Liver (tissue), 9 donors: ENCODE results near the gene NECTIN1. TPM values are rescaled to one million over a fixed set of nuclear protein-coding genes. Genes with fewer than 3 reads are reported as not detected.

Source experiments
- DNase-seq: peaks from one replicate; pipeline ENCODE4 v3.0.0-alpha.2; 2017; ENCODE audit warnings: low spot score
- H3K27ac ChIP-seq, 2 donors: one replicate each; pipeline ENCODE4 v1.7.0; 2013; ENCODE audit warnings: inconsistent platforms in 2 of 2, low read length in 2 of 2, control low read depth in 1 of 2, low read depth in 1 of 2, mild to moderate bottlenecking in 1 of 2
- H3K27me3 ChIP-seq, 4 donors: one replicate each; pipeline versions ENCODE4 v1.6.1 to v1.7.0; 2013; ENCODE audit warnings: low read length in 3 of 4, inconsistent platforms in 1 of 4, mild to moderate bottlenecking in 1 of 4, moderate library complexity in 1 of 4; ENCODE audit not compliant: control insufficient read depth in 4 of 4, insufficient read depth in 4 of 4
- H3K36me3 ChIP-seq, 4 donors: one replicate each; pipeline versions ENCODE4 v1.6.1 to v1.7.0; 2013; ENCODE audit warnings: low read length in 3 of 4, mild to moderate bottlenecking in 3 of 4, low read depth in 1 of 4, moderate library complexity in 1 of 4; ENCODE audit not compliant: control insufficient read depth in 4 of 4, insufficient read depth in 3 of 4
- H3K4me1 ChIP-seq, 4 donors: one replicate each; pipeline versions ENCODE4 v1.6.1 to v1.7.0; 2013; ENCODE audit warnings: low read length in 3 of 4, mild to moderate bottlenecking in 3 of 4, moderate library complexity in 1 of 4; ENCODE audit not compliant: control insufficient read depth in 4 of 4, insufficient read depth in 4 of 4
- H3K4me3 ChIP-seq, 3 donors: one replicate each; pipeline versions ENCODE4 v1.6.1 to v1.7.0; 2013; ENCODE audit warnings: low read length in 3 of 3, control low read depth in 1 of 3, low read depth in 1 of 3, mild to moderate bottlenecking in 1 of 3
- H3K9ac ChIP-seq, 2 donors: one replicate each; pipeline ENCODE4 v1.7.0; 2013; ENCODE audit warnings: low read length in 2 of 2, mild to moderate bottlenecking in 2 of 2, moderate library complexity in 2 of 2, control low read depth in 1 of 2, low read depth in 1 of 2
- H3K9me3 ChIP-seq, 4 donors: one replicate each; pipeline versions ENCODE4 v1.6.1 to v1.7.0; 2013; ENCODE audit warnings: low read length in 3 of 4; ENCODE audit not compliant: control insufficient read depth in 4 of 4
- ATF3 ChIP-seq: IDR thresholded peaks from 2 replicates; pipeline ENCODE4 v1.6.1; 2016; ENCODE audit warnings: antibody characterized with exemption
- EGR1 ChIP-seq, 2 donors: IDR thresholded peaks; 2 replicates each; pipeline ENCODE4 v1.6.1; 2016 to 2018; ENCODE audit warnings: antibody characterized with exemption in 2 of 2, low read depth in 2 of 2
- FOXA1 ChIP-seq: IDR thresholded peaks from 2 replicates; pipeline ENCODE4 v1.6.1; 2016; ENCODE audit warnings: antibody characterized with exemption
- FOXA2 ChIP-seq: IDR thresholded peaks from 2 replicates; pipeline ENCODE4 v1.6.1; 2016; ENCODE audit warnings: antibody characterized with exemption
- GABPA ChIP-seq, 2 donors: IDR thresholded peaks in 1 of 2; conservative IDR thresholded peaks in 1 of 2; 2 replicates each; pipeline ENCODE4 v1.6.1; 2016; ENCODE audit warnings: antibody characterized with exemption in 2 of 2, mild to moderate bottlenecking in 1 of 2, moderate library complexity in 1 of 2
- HNF4A ChIP-seq, 2 donors: conservative IDR thresholded peaks; 2 replicates each; pipeline ENCODE4 v1.6.1; 2016; ENCODE audit warnings: antibody characterized with exemption in 2 of 2, mild to moderate bottlenecking in 2 of 2
- HNF4G ChIP-seq: IDR thresholded peaks from 2 replicates; pipeline ENCODE4 v1.6.1; 2016; ENCODE audit warnings: antibody characterized with exemption
- JUND ChIP-seq, 2 donors: IDR thresholded peaks; 2 replicates each; pipeline ENCODE4 v1.6.1; 2016; ENCODE audit warnings: antibody characterized with exemption in 2 of 2
- NR2F2 ChIP-seq: IDR thresholded peaks from 2 replicates; pipeline ENCODE4 v1.6.1; 2016; ENCODE audit warnings: antibody characterized with exemption
- RAD21 ChIP-seq, 2 donors: IDR thresholded peaks; 2 replicates each; pipeline ENCODE4 v1.6.1; 2016; ENCODE audit warnings: antibody characterized with exemption in 2 of 2, mild to moderate bottlenecking in 2 of 2
- REST ChIP-seq: IDR thresholded peaks from 2 replicates; pipeline ENCODE4 v1.6.1; 2016; ENCODE audit warnings: antibody characterized with exemption, mild to moderate bottlenecking
- RXRA ChIP-seq, 2 donors: IDR thresholded peaks; 2 replicates each; pipeline ENCODE4 v1.6.1; 2017 to 2018; ENCODE audit warnings: antibody characterized with exemption in 2 of 2, mild to moderate bottlenecking in 1 of 2
- SP1 ChIP-seq: IDR thresholded peaks from 2 replicates; pipeline ENCODE4 v1.6.1; 2018; ENCODE audit warnings: antibody characterized with exemption, mild to moderate bottlenecking
- TAF1 ChIP-seq: conservative IDR thresholded peaks from 2 replicates; pipeline ENCODE4 v1.6.1; 2016; ENCODE audit warnings: antibody characterized with exemption, mild to moderate bottlenecking
- YY1 ChIP-seq: IDR thresholded peaks from 2 replicates; pipeline ENCODE4 v1.6.1; 2016; ENCODE audit warnings: antibody characterized with exemption, mild to moderate bottlenecking
- WGBS: extraction: QIAGEN DNeasy Blood & Tissue Kit; methylation state at CpG from one replicate; pipeline ENCODE4 v1.1.7; 2013; 5-methylcytosine and 5-hydroxymethylcytosine counted together
- polyA plus RNA-seq, 2 donors: library from polyadenylated mRNA; stranded (reverse) in 1 of 2; unstranded in 1 of 2; fragments of 200-250 nt in 1 of 2; fragments of >200 nt in 1 of 2; fragmentation: Nextera tagmentation in 1 of 2; extraction: Ambion mirVana in 1 of 2; gene quantifications; one replicate each; pipeline versions ENCODE4 v1.2.1 to v1.2.3, GENCODE V29; 2013 to 2015
- total RNA-seq, 2 donors: library from RNA; depleted of rRNA; stranded (reverse); fragments of >200 nt; gene quantifications; one replicate each; pipeline ENCODE4 v1.2.3, GENCODE V29; 2014
- TF ChIP-seq, protein P1 (sequence below): IDR thresholded peaks from 2 replicates; pipeline ENCODE4 v1.6.1; 2016; ENCODE audit warnings: antibody characterized with exemption
- TF ChIP-seq, protein P2 (sequence below): fragments of 150-350 bp; IDR thresholded peaks from 2 replicates; pipeline ENCODE4 v1.5.1; 2017; ENCODE audit warnings: improper control_type of control experiment, low read depth, low read length; ENCODE audit not compliant: missing input control
- TF ChIP-seq, protein P3 (sequence below): IDR thresholded peaks from 2 replicates; pipeline ENCODE4 v1.6.1; 2016; ENCODE audit warnings: antibody characterized with exemption
- donor health status: healthy.
- donor health status: healthy.
- donor health status: healthy.
- donor health status: healthy.
- donor health status: healthy.

Gene NECTIN1
- total and polyA plus RNA-seq, 4 donors, result 0.69 to 7.7 (median 5.0) TPM

DNA sequence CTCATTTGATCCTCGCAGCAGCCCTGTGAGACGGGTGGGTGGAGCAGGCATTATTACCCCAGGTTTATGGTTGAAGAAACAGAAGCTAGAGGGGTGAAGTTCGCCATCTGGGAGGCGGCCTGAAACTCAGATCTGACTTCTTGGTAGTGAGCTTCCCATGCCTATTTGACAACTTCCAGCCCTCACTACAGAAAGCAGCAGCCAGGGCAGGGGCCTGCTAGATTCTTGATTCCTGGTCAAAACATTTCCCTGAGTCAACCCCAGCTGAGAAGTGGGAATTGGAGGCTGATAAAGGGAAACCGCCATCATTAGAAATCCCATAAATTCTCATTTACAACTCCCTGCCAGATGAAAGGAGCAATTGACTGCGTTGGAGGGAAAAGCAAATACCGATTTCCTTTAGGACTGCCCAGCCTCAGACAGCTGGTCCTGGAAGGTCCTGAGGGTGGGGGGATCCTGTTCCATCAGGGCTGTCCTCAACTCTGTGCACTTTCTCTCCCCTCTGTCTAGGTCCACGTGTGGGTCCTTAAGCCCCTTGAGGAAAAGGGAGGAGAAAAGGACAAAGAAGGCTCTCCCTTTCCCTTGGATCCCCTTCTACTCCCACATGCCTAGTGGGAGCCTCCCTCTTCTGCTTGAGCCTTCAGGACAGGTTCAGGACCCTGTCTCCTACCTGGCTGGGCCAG lies 10.2 kb upstream of the NECTIN1 start:
- TF ChIP-seq RAD21 (IDR thresholded peaks at IDR 0.05) (no peak), ATF3 (no peak), JUND (IDR thresholded peaks at IDR 0.05) (no peak), YY1 (no peak), FOXA2 (no peak), HNF4A (conservative IDR thresholded peaks at IDR 0.05) (no peak), HNF4G (no peak), REST (no peak), TAF1 (no peak), EGR1 (IDR thresholded peaks at IDR 0.05; ENCODE audit: low read depth in 2 of 2) (no peak), GABPA (IDR thresholded peaks at IDR 0.05 in 1 of 2, conservative IDR thresholded peaks at IDR 0.05 in 1 of 2) (no peak), NR2F2 (no peak), FOXA1 (no peak), SP1 (no peak), RXRA (IDR thresholded peaks at IDR 0.05) (no peak)
- TF ChIP-seq, protein P1, sequence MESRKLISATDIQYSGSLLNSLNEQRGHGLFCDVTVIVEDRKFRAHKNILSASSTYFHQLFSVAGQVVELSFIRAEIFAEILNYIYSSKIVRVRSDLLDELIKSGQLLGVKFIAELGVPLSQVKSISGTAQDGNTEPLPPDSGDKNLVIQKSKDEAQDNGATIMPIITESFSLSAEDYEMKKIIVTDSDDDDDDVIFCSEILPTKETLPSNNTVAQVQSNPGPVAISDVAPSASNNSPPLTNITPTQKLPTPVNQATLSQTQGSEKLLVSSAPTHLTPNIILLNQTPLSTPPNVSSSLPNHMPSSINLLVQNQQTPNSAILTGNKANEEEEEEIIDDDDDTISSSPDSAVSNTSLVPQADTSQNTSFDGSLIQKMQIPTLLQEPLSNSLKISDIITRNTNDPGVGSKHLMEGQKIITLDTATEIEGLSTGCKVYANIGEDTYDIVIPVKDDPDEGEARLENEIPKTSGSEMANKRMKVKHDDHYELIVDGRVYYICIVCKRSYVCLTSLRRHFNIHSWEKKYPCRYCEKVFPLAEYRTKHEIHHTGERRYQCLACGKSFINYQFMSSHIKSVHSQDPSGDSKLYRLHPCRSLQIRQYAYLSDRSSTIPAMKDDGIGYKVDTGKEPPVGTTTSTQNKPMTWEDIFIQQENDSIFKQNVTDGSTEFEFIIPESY, result no peak
- TF ChIP-seq, protein P2, sequence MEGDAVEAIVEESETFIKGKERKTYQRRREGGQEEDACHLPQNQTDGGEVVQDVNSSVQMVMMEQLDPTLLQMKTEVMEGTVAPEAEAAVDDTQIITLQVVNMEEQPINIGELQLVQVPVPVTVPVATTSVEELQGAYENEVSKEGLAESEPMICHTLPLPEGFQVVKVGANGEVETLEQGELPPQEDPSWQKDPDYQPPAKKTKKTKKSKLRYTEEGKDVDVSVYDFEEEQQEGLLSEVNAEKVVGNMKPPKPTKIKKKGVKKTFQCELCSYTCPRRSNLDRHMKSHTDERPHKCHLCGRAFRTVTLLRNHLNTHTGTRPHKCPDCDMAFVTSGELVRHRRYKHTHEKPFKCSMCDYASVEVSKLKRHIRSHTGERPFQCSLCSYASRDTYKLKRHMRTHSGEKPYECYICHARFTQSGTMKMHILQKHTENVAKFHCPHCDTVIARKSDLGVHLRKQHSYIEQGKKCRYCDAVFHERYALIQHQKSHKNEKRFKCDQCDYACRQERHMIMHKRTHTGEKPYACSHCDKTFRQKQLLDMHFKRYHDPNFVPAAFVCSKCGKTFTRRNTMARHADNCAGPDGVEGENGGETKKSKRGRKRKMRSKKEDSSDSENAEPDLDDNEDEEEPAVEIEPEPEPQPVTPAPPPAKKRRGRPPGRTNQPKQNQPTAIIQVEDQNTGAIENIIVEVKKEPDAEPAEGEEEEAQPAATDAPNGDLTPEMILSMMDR, result no peak
- TF ChIP-seq, protein P3, sequence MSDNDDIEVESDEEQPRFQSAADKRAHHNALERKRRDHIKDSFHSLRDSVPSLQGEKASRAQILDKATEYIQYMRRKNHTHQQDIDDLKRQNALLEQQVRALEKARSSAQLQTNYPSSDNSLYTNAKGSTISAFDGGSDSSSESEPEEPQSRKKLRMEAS, result no peak
- H3K4me3 ChIP-seq, result no peak overlapping the region
- peaks cover 0 to 3% (median 0%) of the 10 kb centered on the region in 4 donors for H3K4me1 ChIP-seq
- H3K9me3 ChIP-seq, result no peaks in the 10 kb centered on the region
- no peak overlapping the region for H3K27ac ChIP-seq
- 70% methylated on average over 8 of the region's 8 CpGs for WGBS
- DNase-seq, result no peak
- H3K36me3 ChIP-seq, result no peaks in the 10 kb centered on the region
- H3K9ac ChIP-seq, result no peak overlapping the region
- H3K27me3 ChIP-seq, result no peaks in the 10 kb centered on the region
